T-helper 17 cell (primary cell): ENCODE measurements around the gene GRID1. TPM values are rescaled to one million over a fixed set of nuclear protein-coding genes. Genes with fewer than 3 reads are reported as not detected.

Experiments
- ATAC-seq: fragments of 150-1000 bp; cut with Tn5 transposase; 2 replicates; pipeline ENCODE4 v1.10.0; 2021; ENCODE audit warnings: mild to moderate bottlenecking, moderate library complexity
- DNase-seq, 3 donors: peaks; one replicate each; pipeline versions ENCODE4 v3.0.0 to v3.0.0-alpha.2; 2020 to 2021
- H3K9me3 ChIP-seq: one replicate; pipeline ENCODE4 v1.7.0; 2013; ENCODE audit warnings: low read length, mild to moderate bottlenecking; ENCODE audit not compliant: control insufficient read depth, poor library complexity, severe bottlenecking
- H3K27ac Mint-ChIP-seq: one replicate; pipeline ENCODE4 v1.8.0; 2022; ENCODE audit warnings: mild to moderate bottlenecking, moderate library complexity, mixed read lengths
- H3K27me3 Mint-ChIP-seq: one replicate; pipeline ENCODE4 v1.8.0; 2022; ENCODE audit warnings: mixed read lengths
- H3K36me3 Mint-ChIP-seq: one replicate; pipeline ENCODE4 v1.8.0; 2022; ENCODE audit warnings: low read depth, mixed read lengths
- H3K4me1 Mint-ChIP-seq: one replicate; pipeline ENCODE4 v1.8.0; 2022; ENCODE audit warnings: mild to moderate bottlenecking, mixed read lengths
- H3K4me3 Mint-ChIP-seq: one replicate; pipeline ENCODE4 v1.8.0; 2022; ENCODE audit warnings: mild to moderate bottlenecking, moderate library complexity, mixed read lengths
- total RNA-seq, 4 donors: library from RNA in 2 of 4; stranded (reverse) in 2 of 4; gene quantifications; one replicate each; pipeline ENCODE4 v1.2.3 and lab custom pipeline; 2022 to 2026

GRID1 gene
- total RNA-seq, 2 donors from 2014 or later: not detected

DNA sequence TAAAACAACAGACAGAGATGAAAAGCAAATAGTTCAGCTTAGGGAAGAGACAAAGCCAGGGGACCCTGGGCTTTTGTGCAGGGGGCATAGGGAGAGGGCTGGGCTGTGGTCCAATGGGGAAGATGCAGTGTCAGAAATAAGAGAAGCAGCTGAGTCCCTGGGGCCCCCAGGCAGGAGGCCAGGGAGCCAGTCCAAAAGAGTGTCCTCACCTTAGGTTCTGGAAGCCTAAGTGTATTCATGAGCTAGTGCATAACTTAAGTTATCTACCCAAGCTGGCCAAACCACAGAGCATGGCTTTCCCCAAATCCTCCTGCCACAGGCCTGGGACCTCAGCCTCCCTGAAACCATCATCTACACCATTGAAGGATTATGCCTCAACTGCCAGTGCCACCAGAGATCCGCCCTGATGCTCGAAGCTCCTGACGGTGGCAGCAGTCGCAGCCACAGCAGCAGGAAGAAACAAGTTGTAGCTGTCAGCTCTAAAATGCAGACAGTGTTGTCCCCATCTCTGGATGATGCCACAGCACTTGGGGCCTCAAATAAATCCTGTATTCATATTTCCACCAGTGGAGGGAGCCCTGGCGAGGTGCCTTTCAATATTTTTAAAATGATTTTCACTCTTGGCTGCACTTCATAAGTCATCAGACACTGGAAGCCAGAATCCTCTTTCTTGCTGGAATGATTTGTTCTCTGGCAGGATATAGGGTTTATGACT, 574.6 kb downstream of the GRID1 start:
- peaks cover 32% of the 10 kb centered on the region for H3K27me3 Mint-ChIP-seq
- peaks cover 3% of the 10 kb centered on the region for H3K36me3 Mint-ChIP-seq
- H3K4me3 Mint-ChIP-seq: no peak overlapping the region
- DNase-seq (no peak), ATAC-seq (no peak)
- no peaks in the 10 kb centered on the region for H3K9me3 ChIP-seq
- no peak overlapping the region for H3K27ac Mint-ChIP-seq
- peaks cover 5% of the 10 kb centered on the region for H3K4me1 Mint-ChIP-seq

DNA sequence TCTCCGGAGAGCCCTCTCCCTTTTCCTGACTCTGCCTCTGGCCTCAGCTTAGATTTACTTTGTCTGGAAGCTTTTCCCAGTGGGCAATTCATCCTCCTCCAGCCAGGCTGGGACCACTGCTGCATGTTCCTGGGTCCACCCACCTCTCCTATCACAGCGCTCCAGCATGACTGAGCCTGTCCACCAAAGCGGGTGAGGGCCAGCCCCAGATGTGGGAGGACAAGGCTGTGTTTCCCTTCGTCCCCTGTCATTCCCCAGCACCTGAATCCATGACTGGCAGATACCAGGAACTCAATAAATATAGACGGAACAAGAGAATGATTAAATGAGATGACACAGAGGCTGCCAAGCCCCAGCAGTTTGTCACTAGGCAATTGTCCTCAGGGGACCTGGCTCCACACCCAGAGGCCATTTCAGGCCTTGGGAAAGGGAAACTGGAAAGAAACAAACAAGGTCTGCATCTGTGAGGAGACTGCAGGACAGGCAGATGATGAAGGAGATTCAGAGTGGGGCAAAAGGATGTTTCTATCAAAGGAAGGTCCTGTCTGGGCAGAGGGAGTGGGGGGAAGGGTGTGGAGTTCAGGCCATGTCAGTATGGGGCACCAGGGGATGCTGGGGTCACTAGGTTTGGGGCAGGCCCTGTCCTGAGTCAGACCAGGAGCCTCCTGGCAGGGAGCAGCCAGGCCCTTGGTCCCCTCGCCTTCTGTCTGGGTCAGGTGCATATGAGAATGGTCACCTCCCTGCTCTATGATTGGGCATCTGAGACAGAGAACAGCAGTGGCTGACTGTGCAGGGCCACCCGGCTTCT, 576.4 kb downstream of the GRID1 start:
- ATAC-seq: no peak

DNA sequence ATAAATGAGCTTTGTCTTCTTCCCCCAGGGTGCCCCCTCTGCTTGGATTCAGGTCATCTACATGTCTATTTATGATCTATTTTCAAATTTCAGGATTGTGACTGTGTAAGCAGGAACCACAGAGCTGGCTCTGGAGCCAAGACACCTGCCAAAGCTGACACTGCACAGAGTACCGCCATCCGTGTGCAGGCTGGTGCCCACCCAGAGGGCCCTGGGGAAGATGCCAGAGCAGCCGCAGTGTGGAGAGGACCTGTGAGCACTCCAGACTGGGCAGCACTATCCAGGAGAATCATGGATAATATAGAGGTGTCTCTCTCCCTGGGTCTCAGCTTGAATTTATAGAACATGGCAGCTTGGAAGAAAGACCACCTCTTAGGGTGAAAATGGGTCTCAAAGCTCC, 577.5 kb downstream of the GRID1 start:
- no peak overlapping the region for H3K27ac Mint-ChIP-seq
- no peaks in the 10 kb centered on the region for H3K9me3 ChIP-seq
- H3K4me3 Mint-ChIP-seq: no peak overlapping the region
- H3K27me3 Mint-ChIP-seq: peaks cover 22% of the 10 kb centered on the region
- DNase-seq (no peak), ATAC-seq (no peak)
- no peaks in the 10 kb centered on the region for H3K36me3 Mint-ChIP-seq
- peaks cover 2% of the 10 kb centered on the region for H3K4me1 Mint-ChIP-seq

More for the DNA sequence above, 576.4 kb downstream of the GRID1 start:
- no peak for DNase-seq
- no peak overlapping the region for H3K4me3 Mint-ChIP-seq
- peaks cover 23% of the 10 kb centered on the region for H3K27me3 Mint-ChIP-seq
- H3K4me1 Mint-ChIP-seq: peaks cover 2% of the 10 kb centered on the region
- no peaks in the 10 kb centered on the region for H3K9me3 ChIP-seq
- no peak overlapping the region for H3K27ac Mint-ChIP-seq
- H3K36me3 Mint-ChIP-seq: no peaks in the 10 kb centered on the region

DNA sequence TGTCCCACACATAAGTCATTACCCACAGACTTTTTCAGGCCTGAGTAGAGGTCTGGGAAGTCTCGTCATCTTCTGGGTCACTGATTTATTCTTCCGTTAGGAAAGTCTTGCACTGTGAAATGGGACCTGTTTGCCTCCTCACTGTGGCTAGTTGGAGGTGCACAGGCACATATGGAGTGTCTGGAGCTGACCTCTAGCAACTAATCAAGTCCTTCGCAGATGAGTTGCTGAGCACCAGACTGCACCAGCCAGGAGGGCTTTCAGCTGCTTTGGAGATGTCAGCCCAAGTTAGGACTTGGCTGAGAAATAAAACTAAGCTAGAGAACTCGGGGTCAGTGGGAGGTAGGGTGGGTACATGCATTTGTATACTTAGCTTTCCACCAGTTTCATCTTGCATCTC, 578.0 kb downstream of the GRID1 start:
- H3K4me1 Mint-ChIP-seq: peaks cover 2% of the 10 kb centered on the region
- ATAC-seq (no peak), DNase-seq (no peak)
- no peaks in the 10 kb centered on the region for H3K36me3 Mint-ChIP-seq
- H3K27ac Mint-ChIP-seq: no peak overlapping the region
- no peaks in the 10 kb centered on the region for H3K9me3 ChIP-seq
- H3K4me3 Mint-ChIP-seq: no peak overlapping the region
- peaks cover 22% of the 10 kb centered on the region for H3K27me3 Mint-ChIP-seq

DNA sequence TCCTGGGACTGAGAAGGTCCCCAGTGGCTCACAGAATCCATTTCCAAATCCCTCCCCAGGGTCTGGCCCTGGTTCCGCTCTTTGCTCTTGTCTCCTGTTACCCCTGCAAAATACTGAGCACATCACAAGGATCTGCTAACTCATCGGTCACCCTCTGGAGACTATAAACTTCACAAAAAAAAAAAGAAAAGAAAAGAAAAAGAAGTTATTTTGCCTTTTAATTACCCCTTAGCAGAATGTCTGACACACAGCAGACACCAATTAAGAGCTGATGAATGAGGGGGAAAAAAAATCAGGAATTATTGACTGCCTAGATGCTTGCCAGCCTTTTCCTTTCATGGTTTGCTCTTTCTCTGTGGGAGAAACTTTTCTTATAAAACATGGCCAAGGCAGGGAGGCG, 578.7 kb downstream of the GRID1 start:
- Mint-ChIP-seq H3K27ac (no peak overlapping the region), H3K4me1 (peaks cover 2% of the 10 kb centered on the region), H3K27me3 (peaks cover 18% of the 10 kb centered on the region), H3K4me3 (no peak overlapping the region), H3K36me3 (no peaks in the 10 kb centered on the region)
- H3K9me3 ChIP-seq: no peaks in the 10 kb centered on the region
- ATAC-seq (no peak), DNase-seq (no peak)

DNA sequence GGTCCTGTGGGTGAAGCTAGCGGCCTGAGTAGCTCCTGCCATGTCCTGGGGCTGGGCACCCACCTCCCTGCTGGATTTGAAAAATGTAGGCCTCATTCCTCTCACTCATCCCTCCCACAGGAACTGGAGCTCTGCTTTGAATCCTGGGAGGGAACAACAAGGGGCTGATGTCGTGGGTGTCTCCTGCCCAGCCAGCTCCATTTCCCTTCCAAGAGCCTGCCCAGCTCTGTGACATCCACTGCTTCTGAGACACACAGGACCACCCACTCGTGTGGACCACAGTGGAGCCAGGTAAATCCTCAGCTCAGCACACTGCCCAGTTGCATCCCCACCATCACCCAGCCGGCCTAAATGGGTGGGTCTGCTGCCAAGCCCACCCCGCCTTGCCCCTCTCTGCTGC, 579.2 kb downstream of the GRID1 start:
- DNase-seq: no peak
- Mint-ChIP-seq H3K27ac (no peak overlapping the region), H3K4me1 (peaks cover 2% of the 10 kb centered on the region), H3K4me3 (no peak overlapping the region), H3K36me3 (no peaks in the 10 kb centered on the region), H3K27me3 (peaks cover 23% of the 10 kb centered on the region)
- no peaks in the 10 kb centered on the region for H3K9me3 ChIP-seq
- ATAC-seq: no peak

DNA sequence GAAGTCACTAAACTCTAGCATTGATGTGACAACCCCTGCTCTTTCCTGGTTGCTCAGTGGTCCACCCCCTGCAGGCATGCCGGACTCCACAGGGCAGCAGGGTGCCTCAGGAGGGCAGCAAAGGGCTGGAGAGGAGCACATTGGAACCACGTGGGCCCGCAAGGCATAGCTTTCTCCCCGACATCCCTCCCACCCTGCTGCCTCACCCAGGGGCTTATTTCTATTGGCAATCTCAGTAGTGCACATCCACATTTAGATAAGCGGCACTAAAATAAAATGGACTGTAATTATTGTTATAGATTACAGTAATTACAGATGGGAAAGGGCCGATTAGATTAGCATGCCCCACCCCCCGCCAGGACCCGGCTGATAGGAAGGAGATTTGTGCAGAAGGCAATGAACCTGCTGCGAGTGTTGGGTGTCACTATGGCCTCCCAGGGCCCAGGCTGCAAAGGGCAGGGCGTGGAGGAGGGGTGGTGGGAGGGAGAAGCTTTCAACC, 580.1 kb downstream of the GRID1 start:
- peaks cover 2% of the 10 kb centered on the region for H3K4me1 Mint-ChIP-seq
- no peak overlapping the region for H3K27ac Mint-ChIP-seq
- DNase-seq (no peak), ATAC-seq (no peak)
- no peaks in the 10 kb centered on the region for H3K9me3 ChIP-seq
- H3K27me3 Mint-ChIP-seq: peaks cover 27% of the 10 kb centered on the region
- no peaks in the 10 kb centered on the region for H3K36me3 Mint-ChIP-seq
- no peak overlapping the region for H3K4me3 Mint-ChIP-seq

DNA sequence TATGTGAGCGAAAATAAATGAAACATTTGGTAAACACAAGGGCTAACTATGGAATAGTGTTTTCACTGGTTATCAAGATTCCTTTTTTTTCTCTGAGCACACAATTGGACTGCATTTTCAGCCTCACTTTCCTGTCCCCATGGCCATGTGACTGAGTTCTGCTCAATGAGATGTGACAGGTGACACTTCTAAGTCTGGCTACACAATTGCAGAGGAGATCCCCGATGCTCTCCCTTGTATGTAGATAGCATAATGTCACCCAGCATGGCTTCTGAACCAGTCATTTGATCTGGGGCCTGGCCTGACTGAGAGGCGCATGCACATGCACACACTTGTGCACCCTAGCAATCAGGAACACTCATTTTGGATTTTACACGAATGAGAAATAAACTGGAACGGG, 581.8 kb downstream of the GRID1 start:
- Mint-ChIP-seq H3K36me3 (no peaks in the 10 kb centered on the region), H3K4me1 (peaks cover 2% of the 10 kb centered on the region), H3K4me3 (no peak overlapping the region), H3K27me3 (peaks cover 22% of the 10 kb centered on the region), H3K27ac (no peak overlapping the region)
- ATAC-seq (no peak), DNase-seq (no peak)
- H3K9me3 ChIP-seq: no peaks in the 10 kb centered on the region

DNA sequence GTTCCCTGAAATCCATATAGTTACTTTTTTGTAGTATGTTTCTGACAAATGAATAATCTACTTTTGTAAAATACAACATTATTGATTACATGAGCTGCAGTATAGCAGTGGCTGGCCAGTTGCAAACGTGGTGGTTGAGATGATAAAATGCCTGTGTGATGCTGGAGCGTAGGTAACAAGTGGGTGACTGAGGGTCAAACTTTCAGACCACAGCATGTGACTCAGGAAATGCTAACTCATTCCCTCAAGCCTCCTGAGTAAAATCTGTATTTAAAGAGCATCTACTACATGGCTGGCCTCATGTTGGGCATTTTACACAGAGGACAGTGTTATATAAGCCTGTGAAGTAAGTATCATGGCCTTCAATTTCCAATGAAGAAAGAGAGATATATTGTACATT, 585.2 kb downstream of the GRID1 start:
- DNase-seq (no peak), ATAC-seq (no peak)
- Mint-ChIP-seq H3K4me1 (peaks cover 5% of the 10 kb centered on the region), H3K27ac (no peak overlapping the region), H3K36me3 (peaks cover 2% of the 10 kb centered on the region), H3K27me3 (peaks cover 12% of the 10 kb centered on the region), H3K4me3 (no peak overlapping the region)
- H3K9me3 ChIP-seq: no peaks in the 10 kb centered on the region

DNA sequence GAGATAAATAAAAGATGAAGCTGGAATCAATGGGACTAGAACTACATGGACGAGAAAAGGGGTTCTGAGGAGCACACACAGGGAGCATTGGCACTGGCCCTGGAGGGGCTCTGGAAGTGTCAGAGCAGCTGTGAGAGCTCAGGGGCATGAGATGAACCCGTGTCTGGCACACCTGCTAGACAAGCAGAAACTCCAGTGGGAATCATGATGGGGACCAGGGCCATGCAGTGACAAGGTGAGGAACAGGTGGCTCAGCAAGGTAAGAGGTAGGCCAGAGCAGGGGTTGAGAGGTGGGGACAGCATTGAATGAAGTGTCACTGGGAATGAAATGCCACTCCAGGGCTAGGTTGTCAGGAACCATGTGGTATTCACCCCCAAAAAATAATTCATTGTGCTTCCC, 588.5 kb downstream of the GRID1 start:
- ATAC-seq: no peak
- H3K36me3 Mint-ChIP-seq: peaks cover 2% of the 10 kb centered on the region
- no peak overlapping the region for H3K4me3 Mint-ChIP-seq
- no peaks in the 10 kb centered on the region for H3K9me3 ChIP-seq
- peaks cover 3% of the 10 kb centered on the region for H3K4me1 Mint-ChIP-seq
- peaks cover 11% of the 10 kb centered on the region for H3K27me3 Mint-ChIP-seq
- peak overlapping the region; percentile 19 for H3K27ac Mint-ChIP-seq
- no peak for DNase-seq

DNA sequence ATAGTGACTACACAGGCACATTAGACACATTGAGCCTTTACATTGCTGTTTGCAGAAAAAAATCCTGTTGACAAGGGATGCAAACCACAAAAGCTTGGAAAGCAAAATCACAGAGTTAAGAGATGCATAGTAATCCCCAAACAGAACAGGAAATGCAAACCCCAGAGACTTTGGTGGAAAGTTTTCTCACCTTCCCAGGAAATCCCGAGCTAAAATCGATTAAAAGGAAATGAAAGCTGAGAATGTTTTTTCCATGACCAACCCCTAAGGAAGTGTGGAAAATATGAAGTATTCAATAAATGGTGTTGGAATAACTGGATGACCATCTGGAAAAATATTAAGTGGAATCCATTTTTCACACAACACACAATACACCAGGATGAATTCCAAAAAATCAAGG, 598.7 kb downstream of the GRID1 start:
- no peaks in the 10 kb centered on the region for H3K27me3 Mint-ChIP-seq
- H3K4me1 Mint-ChIP-seq: no peaks in the 10 kb centered on the region
- ATAC-seq: no peak
- no peak overlapping the region for H3K27ac Mint-ChIP-seq
- H3K36me3 Mint-ChIP-seq: no peaks in the 10 kb centered on the region
- no peak overlapping the region for H3K4me3 Mint-ChIP-seq
- H3K9me3 ChIP-seq: no peaks in the 10 kb centered on the region
- no peak for DNase-seq

DNA sequence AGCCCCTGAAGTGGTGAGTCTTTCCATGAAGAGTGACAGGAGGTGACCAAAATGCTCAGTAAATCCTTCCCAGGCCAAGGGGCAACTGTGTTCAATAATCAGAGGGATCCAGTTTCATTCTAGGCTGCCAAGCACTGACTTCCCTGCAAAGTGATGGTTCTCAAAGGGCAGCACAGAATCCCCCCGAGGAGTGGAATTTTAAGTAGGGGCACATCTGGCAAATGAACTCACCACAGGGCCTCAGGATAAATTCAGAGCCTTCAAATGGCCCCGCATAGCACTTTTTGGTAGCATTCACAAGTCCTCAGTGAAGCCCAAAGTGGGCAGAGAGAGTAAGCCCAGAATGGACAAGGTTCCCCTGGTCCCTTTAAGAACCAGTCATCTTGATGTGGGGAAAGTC, 602.5 kb downstream of the GRID1 start:
- no peak for ATAC-seq
- Mint-ChIP-seq H3K4me3 (no peak overlapping the region), H3K4me1 (no peaks in the 10 kb centered on the region), H3K27me3 (no peaks in the 10 kb centered on the region), H3K27ac (no peak overlapping the region), H3K36me3 (no peaks in the 10 kb centered on the region)
- no peaks in the 10 kb centered on the region for H3K9me3 ChIP-seq
- DNase-seq: no peak

DNA sequence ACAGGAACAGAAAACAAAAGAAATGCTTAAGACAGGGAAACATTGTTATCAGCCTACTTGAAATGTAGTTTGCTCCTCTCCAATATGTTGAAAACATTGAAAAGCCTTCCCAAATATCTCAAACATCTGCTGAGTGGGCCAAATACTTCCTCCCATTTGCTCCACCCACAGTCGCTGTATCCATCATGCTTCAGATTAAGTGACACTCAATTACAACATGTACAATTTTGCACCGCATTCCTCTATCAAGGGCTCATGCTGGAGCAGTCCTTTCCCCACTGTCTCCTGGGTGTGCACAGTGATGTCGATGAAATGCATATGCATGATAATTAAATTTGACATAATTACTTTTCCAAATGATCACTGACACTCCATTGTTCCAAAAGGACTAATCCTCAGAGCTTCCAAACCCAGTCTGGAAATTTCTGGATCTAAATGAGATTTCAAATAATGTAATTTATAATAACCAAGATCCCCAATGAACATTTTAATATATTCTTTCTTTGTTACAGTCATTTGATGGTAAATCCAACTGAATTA, 604.6 kb downstream of the GRID1 start:
- Mint-ChIP-seq H3K27me3 (peaks cover 9% of the 10 kb centered on the region), H3K27ac (no peak overlapping the region), H3K4me1 (no peaks in the 10 kb centered on the region), H3K36me3 (no peaks in the 10 kb centered on the region), H3K4me3 (no peak overlapping the region)
- DNase-seq: no peak
- no peak for ATAC-seq
- H3K9me3 ChIP-seq: no peaks in the 10 kb centered on the region
